HUES6 (cell line): ENCODE measurements around the gene KIAA0753.

Experiments used
- H3K27ac ChIP-seq: 2 replicates; pipeline ENCODE4 v1.7.0; 2013; ENCODE audit warnings: low read depth, mild to moderate bottlenecking, low read length, inconsistent platforms
- H3K27me3 ChIP-seq: 2 replicates; pipeline ENCODE4 v1.6.1; 2013; ENCODE audit warnings: low read length; ENCODE audit not compliant: control insufficient read depth, insufficient read depth
- H3K36me3 ChIP-seq: 2 replicates; pipeline ENCODE4 v1.6.1; 2013; ENCODE audit warnings: low read length; ENCODE audit not compliant: control insufficient read depth, insufficient read depth
- H3K4me1 ChIP-seq: 2 replicates; pipeline ENCODE4 v1.6.1; 2013; ENCODE audit warnings: low read length; ENCODE audit not compliant: control insufficient read depth, insufficient read depth
- H3K4me3 ChIP-seq: 2 replicates; pipeline ENCODE4 v1.5.1; 2013; ENCODE audit warnings: low read depth, low read length
- H3K9ac ChIP-seq: one replicate; pipeline ENCODE4 v1.6.1; 2013; ENCODE audit warnings: mild to moderate bottlenecking, low read length
- H3K9me3 ChIP-seq: 2 replicates; pipeline ENCODE4 v1.6.1; 2013; ENCODE audit warnings: low read depth, low read length; ENCODE audit not compliant: control insufficient read depth, insufficient read depth

Gene KIAA0753

GRCh38 chr17:6639586-6640535 lies 650 bp downstream of the KIAA0753 start:
- H3K36me3 ChIP-seq, result peaks cover 34% of the 10 kb centered on the region
- H3K4me1 ChIP-seq, result peaks cover 8% of the 10 kb centered on the region
- H3K27ac ChIP-seq, result peak overlapping the region; percentile 93
- no peaks in the 10 kb centered on the region for H3K27me3 ChIP-seq
- peak overlapping the region; percentile 73 for H3K4me3 ChIP-seq
- peak overlapping the region; percentile 95 for H3K9ac ChIP-seq
- no peaks in the 10 kb centered on the region for H3K9me3 ChIP-seq

GRCh38 chr17:6639014-6639585 lies 1.4 kb downstream of the KIAA0753 start:
- peaks cover 32% of the 10 kb centered on the region for H3K36me3 ChIP-seq
- H3K27me3 ChIP-seq, result no peaks in the 10 kb centered on the region
- H3K27ac ChIP-seq, result no peak overlapping the region
- H3K9me3 ChIP-seq, result no peaks in the 10 kb centered on the region
- peak overlapping the region; percentile 95 for H3K9ac ChIP-seq
- peaks cover 8% of the 10 kb centered on the region for H3K4me1 ChIP-seq
- H3K4me3 ChIP-seq, result peak overlapping the region; percentile 73

- H3K9ac ChIP-seq, result no peak overlapping the region
- H3K27ac ChIP-seq, result no peak overlapping the region
- peaks cover 30% of the 10 kb centered on the region for H3K36me3 ChIP-seq
- no peak overlapping the region for H3K4me3 ChIP-seq
- H3K9me3 ChIP-seq, result no peaks in the 10 kb centered on the region
- no peaks in the 10 kb centered on the region for H3K27me3 ChIP-seq
- H3K4me1 ChIP-seq, result peaks cover 8% of the 10 kb centered on the region
Observed at GRCh38 chr17:6638046-6638908, 2.2 kb downstream of the KIAA0753 start.

- Histone ChIP-seq H3K4me3 (no peak overlapping the region), H3K9me3 (no peaks in the 10 kb centered on the region), H3K36me3 (peaks cover 29% of the 10 kb centered on the region), H3K27ac (no peak overlapping the region), H3K27me3 (no peaks in the 10 kb centered on the region), H3K9ac (no peak overlapping the region), H3K4me1 (peaks cover 8% of the 10 kb centered on the region)
Observed at GRCh38 chr17:6637458-6637840, 3.1 kb downstream of the KIAA0753 start.

GRCh38 chr17:6636616-6637457 lies 3.7 kb downstream of the KIAA0753 start:
- peaks cover 28% of the 10 kb centered on the region for H3K36me3 ChIP-seq
- no peaks in the 10 kb centered on the region for H3K27me3 ChIP-seq
- no peak overlapping the region for H3K4me3 ChIP-seq
- H3K4me1 ChIP-seq, result peaks cover 3% of the 10 kb centered on the region
- H3K9ac ChIP-seq, result no peak overlapping the region
- no peak overlapping the region for H3K27ac ChIP-seq
- no peaks in the 10 kb centered on the region for H3K9me3 ChIP-seq

- no peaks in the 10 kb centered on the region for H3K27me3 ChIP-seq
- no peak overlapping the region for H3K27ac ChIP-seq
- H3K9ac ChIP-seq, result no peak overlapping the region
- H3K4me3 ChIP-seq, result no peak overlapping the region
- no peaks in the 10 kb centered on the region for H3K9me3 ChIP-seq
- no peaks in the 10 kb centered on the region; the same call in 1 of the 2 replicates for H3K4me1 ChIP-seq
- H3K36me3 ChIP-seq, result peaks cover 33% of the 10 kb centered on the region
Observed at GRCh38 chr17:6636105-6636504, 4.4 kb downstream of the KIAA0753 start.

GRCh38 chr17:6633263-6633662 lies 7.2 kb downstream of the KIAA0753 start:
- H3K27me3 ChIP-seq, result no peaks in the 10 kb centered on the region
- no peak overlapping the region for H3K27ac ChIP-seq
- no peaks in the 10 kb centered on the region for H3K4me1 ChIP-seq
- H3K9me3 ChIP-seq, result no peaks in the 10 kb centered on the region
- H3K36me3 ChIP-seq, result peaks cover 49% of the 10 kb centered on the region
- no peak overlapping the region for H3K4me3 ChIP-seq
- H3K9ac ChIP-seq, result no peak overlapping the region

- H3K27me3 ChIP-seq, result no peaks in the 10 kb centered on the region
- peaks cover 56% of the 10 kb centered on the region for H3K36me3 ChIP-seq
- no peak overlapping the region for H3K9ac ChIP-seq
- H3K4me3 ChIP-seq, result no peak overlapping the region
- H3K4me1 ChIP-seq, result no peaks in the 10 kb centered on the region
- H3K27ac ChIP-seq, result no peak overlapping the region
- H3K9me3 ChIP-seq, result no peaks in the 10 kb centered on the region
Observed at GRCh38 chr17:6632530-6632929, 8.0 kb downstream of the KIAA0753 start.

GRCh38 chr17:6630390-6630789 lies 10.1 kb downstream of the KIAA0753 start:
- Histone ChIP-seq H3K9ac (no peak overlapping the region), H3K27ac (no peak overlapping the region), H3K9me3 (no peaks in the 10 kb centered on the region), H3K4me3 (no peak overlapping the region), H3K4me1 (no peaks in the 10 kb centered on the region), H3K36me3 (peaks cover 66% of the 10 kb centered on the region), H3K27me3 (no peaks in the 10 kb centered on the region)

GRCh38 chr17:6627019-6627418 lies 13.5 kb downstream of the KIAA0753 start:
- H3K4me3 ChIP-seq, result no peak overlapping the region
- no peak overlapping the region for H3K27ac ChIP-seq
- H3K36me3 ChIP-seq, result peaks cover 65% of the 10 kb centered on the region

More at GRCh38 chr17:6627019-6627418, 13.5 kb downstream of the KIAA0753 start:
- H3K27me3 ChIP-seq, result no peaks in the 10 kb centered on the region
- no peaks in the 10 kb centered on the region for H3K9me3 ChIP-seq
- H3K9ac ChIP-seq, result no peak overlapping the region
- H3K4me1 ChIP-seq, result no peaks in the 10 kb centered on the region
